Inflammatory macrophage (primary cell): Measurements from ENCODE around the gene MISP3.

Experiments
- DNase-seq, 2 donors: peaks; one replicate each; pipeline ENCODE4 v3.0.0-alpha.2; 2020 to 2022

The MISP3 gene

GRCh38 chr19:14053500-14053899, 19.1 kb upstream of the MISP3 start:
- DNase-seq: no peak

GRCh38 chr19:14054099-14054498, 18.5 kb upstream of the MISP3 start:
- no peak for DNase-seq

- DNase-seq: no peak
Measured at GRCh38 chr19:14054721-14055120, 17.9 kb upstream of the MISP3 start.

GRCh38 chr19:14055396-14055795, 17.2 kb upstream of the MISP3 start:
- no peak for DNase-seq

GRCh38 chr19:14056069-14056666, 16.4 kb upstream of the MISP3 start:
- no peak for DNase-seq

- no peak for DNase-seq
Measured at GRCh38 chr19:14056741-14057356, 15.7 kb upstream of the MISP3 start.

- no peak for DNase-seq
Measured at GRCh38 chr19:14058182-14059092, 14.1 kb upstream of the MISP3 start.

- peak in 1 of 2 donors; percentile 25 for DNase-seq
Measured at GRCh38 chr19:14059093-14059480, 13.5 kb upstream of the MISP3 start.

GRCh38 chr19:14059652-14060155, 12.9 kb upstream of the MISP3 start:
- no peak for DNase-seq

GRCh38 chr19:14061081-14061749, 11.4 kb upstream of the MISP3 start:
- no peak for DNase-seq

GRCh38 chr19:14061751-14062557, 10.6 kb upstream of the MISP3 start, which contains the start of gene PALM3:
Gene PALM3 (minus strand): TSS chr19:14062076. CDS start chr19:14061980, 96 bp downstream.
- no peak for DNase-seq

- DNase-seq: no peak
Measured at GRCh38 chr19:14062558-14062855, 10.1 kb upstream of the MISP3 start.

GRCh38 chr19:14063105-14063504, 9.5 kb upstream of the MISP3 start:
- peak in 1 of 2 donors; percentile 30 for DNase-seq

- peak in 1 of 2 donors; percentile 11 for DNase-seq
Measured at GRCh38 chr19:14066134-14066533, 6.5 kb upstream of the MISP3 start.

- DNase-seq: no peak
Measured at GRCh38 chr19:14070268-14071050, 2.1 kb upstream of the MISP3 start.

GRCh38 chr19:14073261-14073924, 807 bp downstream of the MISP3 start:
- peak; percentile 62 to 84 for DNase-seq

GRCh38 chr19:14073925-14074838, 1.6 kb downstream of the MISP3 start:
- DNase-seq: no peak

GRCh38 chr19:14078411-14078810, 5.8 kb downstream of the MISP3 start:
- DNase-seq: peak; percentile 93 to 95
